Stimulated activated CD8-positive, alpha-beta memory T cell treated with anti-CD3 and anti-CD28 coated beads, Interleukin-12 subunit alpha, Interleukin-12 subunit beta, amount 100 ng/mL, for 1 hour (primary cell): ENCODE results near the gene PELI2.

Experiments used
- DNase-seq: peaks from one replicate; pipeline ENCODE4 v3.0.0-alpha.2; 2020; ENCODE audit warnings: low read depth

Gene PELI2

DNA sequence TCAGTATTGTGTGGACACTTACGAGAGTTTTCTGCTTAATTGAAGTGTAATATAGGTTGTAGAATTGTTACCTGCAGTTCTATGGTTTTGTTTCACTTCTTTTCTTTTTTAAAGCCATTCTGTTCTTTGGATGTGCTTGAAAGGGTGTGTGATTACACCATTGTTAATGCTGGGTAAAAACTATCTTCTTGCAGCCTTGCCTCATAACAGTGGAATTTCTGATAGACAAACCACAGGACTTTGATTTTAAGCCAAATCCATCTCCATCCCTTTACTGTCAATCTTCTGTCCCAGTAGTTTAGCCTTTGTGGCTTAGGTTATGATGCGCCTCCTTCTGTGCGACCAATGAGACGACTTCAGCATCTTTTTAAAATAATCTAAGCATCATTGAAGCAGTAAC is 182.3 kb downstream of the PELI2 start:
- DNase-seq = no peak

DNA sequence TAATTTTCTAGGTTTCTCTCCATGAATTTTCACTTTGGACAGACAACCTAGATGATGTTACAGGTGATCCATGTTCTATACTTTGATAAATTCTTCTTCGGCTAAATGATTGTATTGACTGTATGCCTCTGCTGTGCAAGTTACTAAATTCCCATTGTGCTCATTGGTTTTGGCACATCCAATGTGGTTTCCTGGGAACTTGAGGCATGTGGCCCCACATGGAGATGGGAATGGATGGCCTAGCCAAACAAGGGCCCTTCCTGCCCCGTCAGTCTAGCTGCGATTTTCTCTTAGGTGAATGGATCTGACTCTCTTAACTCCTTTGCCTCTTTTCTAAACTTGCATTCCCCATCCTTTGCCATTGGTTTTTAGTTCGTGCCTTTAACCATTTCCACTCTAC is 186.2 kb downstream of the PELI2 start:
- no peak for DNase-seq

DNA sequence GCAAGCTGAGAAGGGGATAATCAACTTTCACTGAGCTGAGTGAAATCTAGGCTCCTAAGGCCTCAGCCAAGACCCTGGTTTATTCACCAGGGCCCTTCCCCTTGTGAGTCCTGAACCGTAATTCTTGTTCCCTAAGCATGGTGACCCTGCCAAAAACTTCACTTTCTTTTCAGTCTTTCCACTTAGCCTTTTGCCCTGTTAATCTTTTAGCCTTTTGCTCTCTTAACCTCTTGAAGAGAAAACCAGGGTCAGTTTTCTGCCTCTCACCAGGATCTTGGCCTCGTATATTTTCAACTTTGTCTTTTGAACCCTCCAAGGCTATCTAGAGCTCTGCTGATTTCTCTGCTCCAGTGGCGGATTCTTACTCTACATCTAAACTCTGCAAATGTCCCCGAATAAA is 191.0 kb downstream of the PELI2 start:
- DNase-seq = no peak

GRCh38 chr14:56310643-56311042 is 192.4 kb downstream of the PELI2 start:
- no peak for DNase-seq

GRCh38 chr14:56313789-56314188 is 195.6 kb downstream of the PELI2 start:
- DNase-seq = no peak

GRCh38 chr14:56318393-56319115 is 200.3 kb downstream of the PELI2 start:
- DNase-seq = no peak

DNA sequence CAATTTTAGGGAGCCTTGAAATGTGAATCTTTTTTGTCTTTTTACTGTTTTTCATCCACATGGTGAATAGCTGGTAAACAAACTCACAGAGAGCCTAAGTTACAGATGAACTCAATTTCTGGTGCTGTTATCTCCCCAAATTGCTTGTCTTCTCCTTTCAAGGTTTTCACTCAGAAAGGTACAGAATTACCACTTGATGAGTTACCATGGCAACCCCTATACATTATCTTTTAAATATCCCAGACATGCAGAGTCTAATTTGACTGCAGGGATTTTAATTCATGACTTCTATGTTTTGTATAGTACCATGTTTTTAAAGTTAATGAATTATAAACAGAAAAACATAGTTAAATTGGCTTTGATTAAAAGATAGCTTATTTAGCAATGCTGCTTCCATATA is 203.7 kb downstream of the PELI2 start:
- no peak for DNase-seq

- no peak for DNase-seq
Measured at GRCh38 chr14:56322531-56322930, 204.3 kb downstream of the PELI2 start.

DNA sequence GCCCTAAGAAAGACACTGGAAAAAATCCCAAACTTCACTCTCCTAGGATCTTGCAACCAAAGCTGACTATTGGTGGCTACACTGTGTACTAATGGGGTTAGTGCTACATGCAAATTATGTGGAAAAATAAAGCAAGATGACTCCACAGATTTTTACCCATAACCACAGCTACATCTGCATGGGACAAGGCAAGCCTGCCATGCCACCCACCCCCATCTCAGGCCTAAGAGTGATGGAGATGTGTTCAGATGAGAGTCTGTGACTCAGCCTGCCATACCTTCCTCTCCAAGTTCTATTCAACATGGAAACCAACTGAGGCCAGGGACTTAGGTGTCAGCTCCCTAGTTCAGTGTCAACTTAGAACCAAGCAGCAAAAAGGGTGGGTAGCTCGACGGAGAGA is 206.2 kb downstream of the PELI2 start:
- DNase-seq = no peak

- DNase-seq = no peak
Measured at GRCh38 chr14:56324856-56325699, 206.9 kb downstream of the PELI2 start.

- no peak for DNase-seq
Measured at GRCh38 chr14:56328021-56328420, 209.8 kb downstream of the PELI2 start.

DNA sequence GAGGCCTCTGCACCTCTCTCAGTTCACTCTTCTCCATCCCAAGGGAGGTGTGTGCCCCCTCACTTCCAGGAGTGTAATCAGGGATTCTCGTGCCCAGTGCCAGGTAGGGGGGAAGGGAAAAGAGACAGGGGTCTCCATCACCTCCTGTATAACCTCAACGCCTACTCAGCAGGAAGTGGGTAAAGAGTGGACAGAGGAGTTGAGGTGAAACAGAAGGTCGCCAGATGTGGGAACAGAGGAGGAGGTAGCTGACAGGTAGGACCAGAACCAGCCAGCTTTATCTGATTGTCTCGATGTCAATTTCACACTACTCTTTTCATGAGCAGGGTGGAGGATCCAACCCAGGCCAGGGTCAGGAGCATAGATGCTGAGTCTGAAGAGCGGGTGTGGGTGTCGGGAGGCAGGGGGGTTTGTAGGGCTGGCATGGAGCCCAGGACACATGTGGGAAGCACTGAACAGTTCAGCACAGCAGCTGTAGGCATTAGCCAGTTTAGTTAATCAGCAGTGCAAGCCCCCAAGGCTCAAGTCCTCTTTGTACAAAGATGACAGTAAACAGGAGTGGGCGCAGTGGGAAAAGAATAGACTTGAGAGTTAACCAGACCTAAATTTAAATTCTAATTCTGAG is 213.5 kb downstream of the PELI2 start:
- no peak for DNase-seq

GRCh38 chr14:56333359-56334292 is 215.4 kb downstream of the PELI2 start:
- DNase-seq = no peak

DNA sequence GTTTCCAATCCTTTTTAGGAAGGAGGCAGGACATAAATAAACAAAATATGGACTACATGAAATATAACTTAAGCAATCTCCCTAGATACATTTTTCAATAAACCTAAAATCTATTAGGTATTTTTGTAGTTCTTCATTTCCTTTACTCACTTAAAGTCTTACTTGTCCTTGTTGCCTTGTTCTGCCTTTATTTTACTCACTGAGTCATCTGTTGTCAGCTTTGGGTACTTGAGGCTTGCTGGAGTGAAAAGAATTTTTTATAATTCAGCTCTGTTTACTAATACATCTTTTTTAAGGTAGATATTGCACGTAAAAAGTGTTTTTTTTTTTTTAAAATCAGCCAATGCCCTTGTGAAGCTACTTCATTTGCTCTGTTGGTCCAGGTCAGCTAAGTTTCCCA is 216.2 kb downstream of the PELI2 start:
- DNase-seq = no peak

DNA sequence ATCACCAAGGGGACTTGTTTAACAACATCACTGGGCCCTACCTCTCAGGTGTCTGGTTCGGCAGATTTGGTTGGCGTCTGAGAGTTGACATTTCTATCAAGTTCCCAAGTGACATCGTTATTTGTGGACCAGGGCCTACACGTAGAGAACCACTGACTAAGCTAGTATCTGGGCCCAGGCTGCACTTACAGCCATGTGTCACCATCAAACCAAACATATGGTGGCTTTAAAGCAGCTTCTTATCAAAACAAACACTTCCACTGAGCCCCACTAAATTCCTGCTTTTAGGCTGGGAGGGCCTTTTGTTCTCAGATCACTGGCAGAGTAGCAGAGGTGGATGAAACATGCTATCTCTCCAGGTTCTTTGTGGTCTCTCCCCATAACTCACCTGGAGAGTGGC is 220.5 kb downstream of the PELI2 start:
- DNase-seq = no peak

- peak; percentile 21 for DNase-seq
Measured at GRCh38 chr14:56339855-56340701, 221.9 kb downstream of the PELI2 start.

GRCh38 chr14:56340932-56341331 is 222.7 kb downstream of the PELI2 start:
- no peak for DNase-seq

DNA sequence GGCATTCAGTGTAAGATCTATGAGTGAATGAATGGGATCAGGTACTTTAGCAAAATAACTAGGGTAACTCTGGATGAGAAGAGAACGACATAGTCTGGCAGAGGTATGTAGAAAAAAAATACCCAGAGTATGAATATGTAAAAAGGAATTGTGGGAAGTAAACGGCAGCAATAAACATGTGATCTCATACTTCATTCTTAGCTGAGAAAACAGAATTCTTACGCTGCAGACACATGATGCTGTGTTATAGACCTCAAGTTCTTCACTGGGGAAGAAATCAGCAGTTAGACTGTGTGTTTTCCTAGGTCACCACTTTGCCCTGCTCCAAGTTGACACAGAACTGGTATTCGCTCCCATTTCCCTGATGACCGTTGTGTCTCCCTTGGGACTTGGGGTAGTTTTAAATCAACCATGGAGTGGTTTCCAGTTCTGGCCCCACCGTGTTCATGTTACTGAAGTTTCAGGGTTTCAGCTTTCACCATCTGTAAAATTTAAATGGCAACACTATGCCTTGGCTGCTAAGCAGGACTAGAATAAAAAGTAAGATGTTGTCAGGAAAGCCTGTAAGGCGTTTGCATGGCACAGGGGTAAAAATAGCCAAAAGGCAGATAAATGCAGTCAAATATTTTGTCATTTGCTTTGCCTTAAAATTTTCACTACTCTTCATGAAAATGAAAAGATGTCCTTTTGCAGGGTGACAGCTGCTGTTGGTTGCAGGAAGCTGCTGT is 223.7 kb downstream of the PELI2 start:
- no peak for DNase-seq

DNA sequence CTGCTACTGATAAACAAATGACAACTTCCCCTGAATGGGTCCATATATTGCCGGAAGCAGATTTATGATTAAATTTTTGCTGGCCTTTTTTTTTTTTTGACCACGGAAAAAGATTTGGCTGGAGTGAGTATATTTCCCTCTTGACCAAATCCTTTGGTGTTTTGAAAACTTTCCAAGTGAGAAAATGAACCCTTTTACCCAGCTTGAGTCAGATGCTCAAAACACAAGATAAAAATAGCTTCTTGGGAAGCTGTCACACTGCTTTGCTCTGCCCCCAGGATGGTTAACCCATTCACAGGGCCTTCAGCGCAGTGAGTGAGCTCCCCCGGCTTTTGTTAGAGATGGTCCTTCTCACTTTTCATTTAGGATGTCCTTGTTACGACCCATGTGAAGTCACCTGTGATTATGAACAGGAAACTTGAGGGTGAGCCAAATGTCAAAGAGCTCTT is 224.3 kb downstream of the PELI2 start:
- DNase-seq = no peak

DNA sequence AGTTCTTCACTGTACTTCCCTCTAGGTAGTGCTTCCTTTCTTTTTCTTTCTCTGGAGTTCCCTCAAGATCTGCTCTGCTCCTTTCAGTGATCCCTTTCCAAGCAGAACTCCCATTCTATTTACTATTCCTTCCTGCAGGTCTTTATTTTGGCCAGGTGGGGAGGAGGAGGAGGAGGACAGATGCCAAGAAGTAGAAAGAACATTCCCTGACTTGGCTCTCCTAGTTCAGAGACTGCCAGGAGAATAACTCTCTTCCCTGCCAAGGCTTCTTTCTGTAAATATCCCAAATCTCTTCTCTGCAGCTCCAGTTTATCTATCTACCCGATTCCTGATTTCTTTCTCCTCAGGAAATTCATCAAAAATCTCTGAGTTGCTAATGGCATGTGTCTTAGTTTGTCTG is 231.7 kb downstream of the PELI2 start:
- DNase-seq = no peak
